ENCODE results near the gene FBXO2.

Gene FBXO2

DNA sequence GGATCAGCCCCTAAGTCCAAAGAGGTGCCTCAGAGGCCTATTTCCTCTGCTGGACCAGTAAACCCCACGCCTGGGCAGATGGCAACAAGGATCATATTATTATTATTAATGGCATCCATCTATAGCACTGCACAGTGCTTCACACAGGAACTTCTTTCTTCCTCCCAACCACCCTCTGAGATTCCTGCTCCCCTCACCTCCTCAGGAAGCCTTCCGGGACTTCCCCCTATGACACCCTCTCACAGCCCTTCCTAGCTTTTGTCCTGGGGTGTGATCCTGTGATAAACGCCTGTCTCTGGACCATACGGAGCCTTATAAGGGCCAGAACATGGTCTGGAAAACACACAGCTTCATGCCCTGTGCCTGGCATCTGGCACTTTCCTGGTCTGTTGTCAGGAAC, 3.2 kb downstream of the FBXO2 start:
- DNase-seq = no peak

DNA sequence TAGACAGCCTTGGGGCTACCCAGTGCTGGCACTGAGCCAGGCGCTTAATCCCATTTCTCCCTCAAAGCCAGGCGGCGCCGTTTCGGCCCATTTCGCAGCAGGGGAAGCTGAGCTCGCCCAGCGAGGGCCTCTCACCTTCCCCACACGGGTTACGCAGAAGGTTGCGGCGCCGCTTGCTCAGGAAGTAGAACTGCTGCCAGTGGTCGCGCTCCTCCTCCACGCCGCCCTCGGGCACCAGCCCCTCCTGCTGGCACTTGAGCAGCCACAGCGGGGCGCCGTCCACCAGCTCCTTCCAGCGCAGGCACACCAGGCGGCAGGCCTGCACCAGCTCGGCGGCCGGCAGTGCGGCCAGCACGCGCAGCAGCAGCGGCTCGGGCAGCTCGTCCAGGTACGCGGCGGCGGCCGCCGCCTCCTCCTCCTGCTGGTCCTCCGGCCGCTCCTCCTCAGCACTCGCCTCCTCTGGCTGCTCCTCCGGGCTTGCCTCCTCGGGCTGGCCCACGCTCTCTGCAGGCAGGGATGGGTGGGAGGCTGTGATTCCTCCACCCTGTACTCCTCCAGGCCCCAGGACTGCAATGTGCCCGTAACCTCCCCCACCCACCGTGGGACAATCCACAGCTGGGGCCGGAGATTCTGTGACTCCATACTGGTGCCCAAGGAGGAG, 3.8 kb downstream of the FBXO2 start:
- DNase-seq = peak; percentile 24

DNA sequence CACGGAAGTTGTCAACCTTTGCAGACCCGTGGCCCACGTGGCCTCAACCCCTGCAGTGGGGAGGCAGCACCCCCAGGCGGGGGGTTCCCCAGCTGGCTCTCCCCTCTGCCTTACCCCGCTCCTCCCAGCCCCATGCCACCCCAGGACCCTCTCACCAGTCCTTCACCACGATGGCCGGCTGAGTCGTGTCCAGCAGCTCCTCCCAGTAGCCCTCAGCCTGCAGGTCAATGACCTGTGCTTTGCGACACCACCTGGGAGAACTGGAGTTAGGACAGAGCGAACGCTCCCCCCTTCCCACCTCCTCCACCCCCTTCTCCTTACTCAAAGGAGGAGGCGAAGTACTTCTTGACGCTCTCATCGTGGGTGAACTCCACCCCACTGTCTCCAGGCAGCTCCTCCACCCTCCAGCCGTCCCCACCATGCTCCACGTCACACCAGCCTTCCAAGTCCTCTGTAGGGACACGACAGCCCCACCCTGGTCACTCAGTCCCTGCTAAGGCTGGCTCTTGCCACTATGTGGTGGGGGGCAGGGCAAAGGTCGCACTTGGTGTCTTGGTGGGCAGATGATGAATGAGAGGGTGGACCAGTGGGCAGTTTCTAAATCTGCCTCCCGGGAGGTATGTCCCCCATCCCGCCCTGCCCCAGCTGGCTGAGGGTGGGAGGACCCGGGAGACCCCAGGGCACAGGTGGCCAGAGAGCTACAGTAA, 4.5 kb downstream of the FBXO2 start:
- DNase-seq = no peak

DNA sequence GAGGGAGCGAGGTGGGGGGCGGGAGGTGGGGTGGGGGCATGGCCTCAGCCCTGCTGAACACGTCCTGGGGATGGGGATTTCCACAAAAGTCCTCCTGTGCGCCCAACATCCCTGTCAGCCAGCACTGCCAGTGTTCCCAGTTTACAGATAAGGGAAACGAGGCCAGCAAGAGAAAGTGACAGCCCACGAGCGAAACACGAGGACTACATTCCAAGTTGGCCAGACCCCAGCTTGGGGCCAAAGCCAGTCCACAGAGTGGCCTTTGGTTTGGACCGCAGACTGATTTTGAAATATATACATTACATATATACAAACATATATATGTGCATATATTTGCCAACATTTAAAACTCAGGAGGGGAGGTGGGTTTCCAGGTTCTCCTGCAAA, 5.0 kb downstream of the FBXO2 start:
- no peak for DNase-seq

DNA sequence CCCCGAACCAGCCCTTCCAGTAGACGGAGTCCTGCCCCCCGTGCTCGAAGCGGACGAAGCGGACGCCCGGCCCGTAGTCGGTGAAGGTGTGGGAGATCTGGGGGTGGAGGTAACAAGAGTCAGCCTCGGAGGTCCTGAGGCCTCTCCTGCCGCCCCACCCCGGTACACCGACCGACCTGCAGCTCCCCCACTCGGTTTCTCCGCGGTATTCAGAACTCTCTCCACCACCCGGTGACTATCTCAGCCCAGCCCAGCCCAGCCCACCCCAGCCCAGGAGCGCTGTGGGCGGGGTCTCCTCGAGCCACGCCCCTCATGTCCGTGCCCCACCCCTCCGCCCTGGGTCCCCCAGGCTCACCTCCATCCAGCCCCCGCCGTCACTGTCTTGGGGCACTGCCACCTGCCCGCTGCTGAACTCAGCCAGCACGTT, 5.5 kb downstream of the FBXO2 start:
- DNase-seq = no peak

DNA sequence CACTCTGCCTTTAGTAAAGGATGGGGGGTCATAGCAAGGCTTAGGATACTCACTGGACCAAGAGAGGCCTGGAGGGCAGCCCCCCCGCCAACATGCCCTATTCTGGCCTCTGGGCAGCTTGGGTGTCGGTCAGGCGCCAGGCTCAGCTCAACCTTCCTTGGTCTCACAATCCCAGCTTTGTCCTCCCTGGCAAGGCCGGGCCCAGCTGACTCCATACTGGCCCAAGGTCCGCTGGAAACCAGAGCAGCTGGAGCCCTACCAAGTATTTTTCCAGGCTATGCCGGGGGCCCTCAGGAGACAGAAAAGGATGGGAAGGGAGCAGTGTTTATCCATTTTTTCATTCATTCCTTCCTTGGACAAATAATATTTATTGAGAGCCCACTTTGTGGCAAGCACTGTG, 6.2 kb downstream of the FBXO2 start:
- DNase-seq = no peak

DNA sequence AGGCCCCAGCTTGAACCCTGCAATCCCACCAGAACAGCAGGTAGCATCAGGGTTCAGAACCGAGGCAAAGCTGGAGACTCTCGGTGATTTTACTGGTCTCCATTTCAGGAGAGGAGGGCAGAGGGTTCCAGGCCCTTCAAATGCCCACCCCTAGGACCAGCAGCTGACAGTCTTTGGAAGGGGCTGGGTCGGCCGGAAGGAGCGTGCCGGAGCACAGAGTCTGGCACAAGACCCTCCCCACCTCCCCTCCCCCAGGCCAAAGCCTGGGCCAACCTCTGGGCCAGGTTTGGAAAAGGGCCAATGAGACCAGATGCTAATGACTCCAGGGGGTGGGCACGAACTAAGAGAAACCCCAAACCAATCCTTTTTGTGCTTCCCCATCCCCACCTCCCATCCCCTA, 6.9 kb downstream of the FBXO2 start:
- no peak for DNase-seq

DNA sequence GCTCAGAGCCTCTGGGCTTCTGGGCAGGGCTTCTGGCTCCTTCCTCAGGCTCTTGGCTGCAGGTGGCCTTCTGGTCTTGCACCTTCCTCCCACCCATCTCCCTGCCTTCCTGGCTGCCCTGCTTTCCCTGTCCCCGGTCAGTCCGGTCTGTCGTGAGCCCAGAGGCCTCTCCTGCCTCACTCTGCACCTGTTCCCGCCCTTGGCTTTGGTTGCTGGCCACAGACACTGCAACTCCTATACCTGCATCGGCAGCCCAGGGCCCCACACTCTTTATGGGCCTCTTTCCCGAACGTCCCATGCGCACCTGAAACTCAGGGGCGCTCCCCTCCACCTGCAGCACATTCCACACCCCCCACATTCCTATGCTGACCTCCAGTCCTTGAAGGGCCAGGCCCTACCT, 7.9 kb downstream of the FBXO2 start:
- DNase-seq = no peak

DNA sequence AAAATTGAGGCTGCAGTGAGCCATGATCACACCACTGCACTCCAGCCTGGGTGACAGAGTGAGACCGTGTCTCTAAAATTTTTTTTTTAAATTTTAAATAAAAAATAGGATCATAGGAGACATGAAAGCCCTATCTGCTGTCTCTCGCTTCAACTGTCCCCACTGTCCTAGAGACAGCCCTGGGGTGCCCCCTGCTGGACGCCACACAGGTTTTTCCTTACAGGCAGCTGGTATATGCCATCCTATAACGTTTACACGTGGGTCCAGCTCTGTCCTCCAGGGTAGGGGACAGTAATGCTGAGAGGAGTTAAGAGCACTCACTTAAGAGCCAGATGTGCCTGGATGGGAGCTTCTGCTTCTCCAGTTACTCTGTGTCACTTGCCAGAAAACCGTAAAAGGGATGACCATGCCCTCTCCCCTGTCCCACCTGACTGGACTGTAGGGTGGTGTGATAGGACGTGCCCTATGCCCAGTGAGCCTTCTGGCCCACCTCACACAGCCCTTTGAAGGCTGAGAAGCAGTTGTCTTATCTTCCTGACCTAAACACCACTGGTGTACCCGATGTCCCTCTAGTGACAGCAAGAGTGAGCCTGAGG, 8.5 kb downstream of the FBXO2 start:
- no peak for DNase-seq

DNA sequence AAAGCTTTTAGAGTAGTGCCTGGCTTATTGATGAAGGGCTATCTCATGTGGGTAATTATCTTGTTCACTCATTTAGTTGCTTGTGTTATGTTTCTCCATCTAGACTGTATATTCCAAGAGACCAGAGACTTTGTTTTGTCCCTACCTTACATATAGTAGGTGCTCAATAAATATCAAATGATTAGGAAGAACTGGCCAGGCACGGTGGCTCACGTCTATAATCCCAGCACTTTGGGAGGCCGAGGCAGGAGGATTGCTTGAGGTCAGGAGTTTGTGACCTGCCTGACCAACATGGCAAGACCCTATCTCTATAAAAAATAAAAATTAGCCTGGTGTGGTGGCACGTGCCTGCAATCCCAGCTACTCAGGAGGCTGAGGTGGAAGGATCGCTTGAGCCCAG, 9.0 kb downstream of the FBXO2 start:
- DNase-seq = no peak

DNA sequence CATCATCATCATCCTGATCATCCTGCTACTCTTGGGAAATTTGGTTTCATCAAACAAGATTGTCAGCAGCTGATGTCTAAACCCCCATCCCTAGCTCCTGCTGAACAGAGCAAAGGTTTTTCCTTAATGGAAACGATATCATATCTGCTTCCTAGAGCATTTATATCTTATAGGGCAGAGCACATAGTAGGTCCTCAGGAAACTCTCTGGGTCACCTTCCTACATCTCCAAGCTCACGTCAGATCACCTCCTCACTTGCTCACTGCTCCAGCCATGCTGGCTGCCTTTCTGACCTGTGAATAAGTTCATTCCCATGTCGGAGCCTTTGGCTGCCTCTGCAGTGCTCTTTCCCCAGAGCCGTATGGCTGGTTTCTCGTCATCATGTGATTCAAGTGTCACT, 10.4 kb downstream of the FBXO2 start:
- DNase-seq = no peak

DNA sequence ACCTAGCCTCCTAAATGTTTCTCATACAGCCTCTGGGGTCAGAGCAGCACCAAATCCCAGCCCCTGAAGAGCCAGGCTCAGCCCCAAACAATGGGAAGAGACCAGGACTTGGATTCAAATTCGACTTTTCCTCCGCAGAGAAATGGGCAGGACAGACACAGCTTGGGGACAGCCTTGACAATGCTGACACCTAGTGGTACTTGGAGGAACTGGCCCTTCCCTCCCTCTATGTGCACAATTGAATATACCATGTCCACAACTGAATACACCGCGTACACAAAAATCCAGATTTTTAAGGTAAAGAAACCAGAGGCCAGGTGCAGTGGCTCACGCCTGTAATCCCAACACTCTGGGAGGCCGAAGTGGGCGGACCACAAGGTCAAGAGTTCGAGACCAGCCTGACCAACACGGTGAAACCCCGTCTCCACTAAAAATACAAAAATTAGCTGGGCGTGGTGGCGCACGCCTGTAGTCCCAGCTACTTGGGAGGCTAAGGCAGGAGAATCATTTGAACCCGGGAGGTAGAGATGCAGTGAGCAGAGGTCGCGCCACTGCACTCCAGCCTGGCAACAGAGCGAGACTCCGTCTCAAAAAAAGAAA, 11.7 kb downstream of the FBXO2 start:
- peak; percentile 44 for DNase-seq

DNA sequence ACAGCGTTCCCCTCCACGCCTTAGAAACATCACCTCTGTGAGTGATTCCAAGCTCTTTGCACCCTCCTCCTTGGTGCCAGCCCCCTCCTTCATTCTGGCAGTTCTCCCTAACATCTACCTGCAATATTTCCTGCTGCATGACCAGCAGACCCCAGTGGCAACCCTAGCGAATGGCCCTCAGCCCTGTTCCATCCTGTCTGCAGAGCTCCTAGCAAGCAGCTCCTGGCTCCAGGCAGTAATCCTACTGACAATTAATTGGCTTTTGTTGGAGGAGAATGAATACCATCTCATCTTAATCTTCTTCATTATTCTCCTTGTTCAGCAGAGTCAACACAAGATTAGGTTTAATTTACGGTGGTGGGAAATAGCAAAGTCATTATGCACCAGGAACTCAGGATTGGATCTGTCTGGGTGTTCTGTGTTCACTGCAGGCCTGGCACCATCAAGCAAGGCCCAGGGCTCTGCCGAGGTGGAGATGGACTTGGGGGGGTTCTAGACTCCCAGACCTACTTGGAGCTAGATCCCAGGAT, 12.4 kb downstream of the FBXO2 start:
- no peak for DNase-seq

DNA sequence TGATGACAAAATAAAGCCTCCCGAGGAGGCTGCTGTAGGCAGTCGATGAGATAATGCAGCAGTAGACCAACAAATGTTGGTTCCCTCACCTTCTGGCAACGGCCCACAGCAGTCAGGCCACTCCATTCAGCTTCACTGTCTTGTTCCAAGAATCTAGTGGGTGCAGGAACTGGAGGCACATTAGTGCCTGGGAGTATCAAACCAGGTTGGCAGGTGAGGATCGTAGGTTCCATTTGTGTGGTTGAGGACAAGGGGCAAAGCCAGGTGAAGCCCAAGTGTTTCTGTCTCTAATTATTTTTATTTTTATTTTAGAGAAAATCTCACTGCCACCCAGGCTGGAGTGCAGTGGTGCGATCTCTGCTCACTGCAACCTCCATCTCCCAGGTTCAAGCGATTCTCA, 13.3 kb downstream of the FBXO2 start:
- no peak for DNase-seq

DNA sequence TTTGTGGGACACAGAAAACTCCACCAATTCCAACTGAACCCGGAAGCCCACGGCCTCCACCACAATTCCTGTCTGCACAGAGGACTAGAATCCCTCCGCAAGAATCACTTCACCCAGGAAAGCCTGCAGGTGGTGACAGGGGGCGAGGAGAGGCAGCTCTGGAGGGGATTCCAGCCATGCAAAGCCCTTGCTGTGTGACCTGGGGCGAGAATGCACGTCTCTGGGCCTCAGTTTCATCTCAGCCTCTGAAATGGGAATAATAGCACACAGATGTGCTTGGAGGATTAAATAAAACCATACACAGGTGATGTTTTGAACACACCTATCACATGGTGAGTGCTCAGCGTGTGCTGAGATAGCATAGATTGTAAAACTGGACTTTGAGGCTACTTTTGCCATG, 14.1 kb downstream of the FBXO2 start:
- DNase-seq = no peak

DNA sequence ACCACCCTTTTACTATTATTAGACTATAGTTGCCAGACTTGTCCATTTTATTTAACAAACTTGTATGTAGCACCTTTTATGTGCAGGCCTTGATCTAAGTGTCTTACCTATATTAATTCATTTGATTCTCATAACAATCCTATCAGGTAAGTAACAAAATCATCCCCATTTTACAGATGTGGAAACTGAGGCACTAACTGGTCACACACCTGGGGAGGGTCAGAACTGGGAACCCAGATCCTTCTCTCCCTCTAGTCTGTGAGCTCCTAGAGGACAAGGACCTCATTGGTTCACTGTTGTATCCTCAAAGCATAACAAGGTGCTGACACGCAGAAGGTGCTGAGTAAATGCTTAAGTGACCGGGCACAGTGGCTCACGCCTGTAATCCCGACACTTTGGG, 14.9 kb downstream of the FBXO2 start:
- DNase-seq = no peak

DNA sequence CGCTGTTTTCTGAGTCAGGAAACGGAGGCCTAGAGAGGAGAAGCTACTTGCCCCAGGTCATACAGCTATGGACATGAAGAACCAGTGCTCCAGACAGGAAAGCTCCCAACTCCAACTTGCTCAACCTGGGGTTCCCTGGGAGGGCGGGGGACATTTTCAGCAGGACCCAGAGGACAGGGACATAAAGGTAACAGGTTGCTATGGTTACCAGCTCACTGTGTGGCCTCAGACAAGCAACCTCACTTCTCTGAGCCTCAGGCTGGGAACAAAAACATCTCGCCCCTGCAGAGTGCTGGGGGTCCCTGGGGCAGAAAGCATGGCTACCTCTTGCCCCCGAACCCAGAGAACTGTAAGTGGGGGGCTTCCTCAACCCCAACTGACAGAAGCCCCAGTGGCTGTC, 16.1 kb downstream of the FBXO2 start:
- no peak for DNase-seq

DNA sequence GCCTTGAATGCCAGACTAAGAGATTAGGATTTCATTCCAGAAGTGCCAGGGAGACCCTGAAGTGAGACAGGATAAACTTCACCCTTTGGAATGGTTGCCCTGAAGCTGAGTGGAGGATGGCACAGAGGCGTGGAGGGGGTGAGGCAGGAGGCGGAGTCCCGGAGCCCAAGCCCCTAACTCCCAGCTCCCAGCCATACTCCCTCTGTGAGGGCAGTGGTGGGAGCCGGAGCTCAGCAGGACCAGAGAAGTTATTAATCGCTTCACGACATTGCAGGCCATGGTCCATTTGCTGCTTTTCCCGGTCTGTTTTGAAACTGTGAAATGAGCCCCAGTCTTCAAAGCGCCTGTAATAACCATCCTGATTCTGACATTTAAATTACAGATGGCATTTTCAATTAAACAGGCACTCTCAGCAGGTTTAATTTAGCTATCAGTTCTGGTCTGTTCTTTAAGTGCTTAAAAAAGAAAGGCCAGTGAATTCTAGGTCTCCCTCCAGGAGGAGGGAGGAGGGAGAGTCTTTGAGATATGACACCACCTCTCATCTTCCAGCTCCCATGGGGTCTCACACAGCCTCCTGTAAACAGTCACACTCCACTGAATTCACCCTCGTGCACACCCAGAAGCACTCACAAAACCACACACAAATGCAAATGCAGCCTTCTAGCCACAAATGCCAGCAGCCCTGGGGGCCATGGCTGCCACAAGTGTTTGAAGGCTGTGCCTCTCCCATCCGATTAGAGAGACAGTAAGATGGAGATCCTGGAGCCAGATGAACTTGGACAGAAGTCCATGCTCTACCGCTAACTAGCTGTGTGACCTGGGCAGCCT, 19.6 kb downstream of the FBXO2 start:
- DNase-seq = no peak

DNA sequence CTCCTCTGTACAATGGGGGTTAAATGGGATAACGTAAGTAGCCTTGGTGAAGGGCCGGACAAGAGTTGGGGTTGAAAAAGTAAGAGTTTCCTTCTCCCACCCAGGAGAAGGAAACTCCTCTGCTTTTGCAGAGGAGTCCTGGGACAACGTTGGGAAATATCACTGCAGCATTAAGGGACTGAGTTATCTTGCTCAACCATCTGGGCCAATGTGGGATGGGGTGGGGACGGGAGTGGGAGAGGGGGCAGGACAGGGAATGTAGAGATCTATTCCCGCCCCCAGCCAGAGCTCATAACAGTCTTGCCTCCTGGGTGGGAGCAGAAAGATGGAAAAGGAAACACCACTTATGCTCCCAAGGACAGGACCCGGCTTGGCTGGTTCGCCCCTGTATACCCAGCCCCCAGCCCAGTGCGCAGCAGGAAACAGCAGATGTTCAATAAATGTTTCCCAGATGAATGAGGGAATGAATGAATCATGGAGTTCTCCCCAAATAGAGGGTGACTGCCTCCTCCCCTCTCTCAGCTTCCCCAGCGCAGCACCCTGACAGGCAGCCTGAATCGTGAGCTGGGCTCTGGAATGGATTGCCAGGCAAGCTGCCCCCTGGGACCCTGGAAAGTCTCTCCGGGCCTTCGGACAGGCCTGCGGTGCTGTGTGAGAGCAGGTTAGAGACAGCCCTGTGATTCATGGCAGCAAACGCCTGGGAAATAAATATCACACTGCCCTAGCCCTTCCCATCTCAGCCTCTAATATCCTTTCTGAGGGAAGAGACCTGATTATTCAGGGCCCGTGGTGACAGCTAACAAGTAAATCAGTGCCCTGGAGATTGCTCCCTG, 24.8 kb downstream of the FBXO2 start:
- no peak for DNase-seq

DNA sequence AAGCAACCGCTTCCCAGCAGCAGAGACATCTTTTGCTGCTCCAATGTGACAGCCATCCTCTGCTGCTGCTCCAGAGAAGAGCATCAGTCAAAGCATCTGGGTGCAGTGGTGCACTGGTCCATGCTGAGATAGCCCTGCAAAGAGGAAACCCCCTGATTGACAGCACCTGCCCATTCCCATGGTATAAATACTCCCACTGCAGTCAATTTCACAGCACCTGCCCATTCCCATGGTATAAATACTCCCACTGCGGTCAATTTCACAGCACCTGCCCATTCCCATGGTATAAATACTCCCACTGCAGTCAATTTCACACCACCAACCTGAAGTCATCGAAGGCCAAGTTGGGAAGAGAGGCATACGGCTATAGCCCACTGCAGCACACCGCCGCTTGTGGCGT, 25.5 kb downstream of the FBXO2 start:
- no peak for DNase-seq

DNA sequence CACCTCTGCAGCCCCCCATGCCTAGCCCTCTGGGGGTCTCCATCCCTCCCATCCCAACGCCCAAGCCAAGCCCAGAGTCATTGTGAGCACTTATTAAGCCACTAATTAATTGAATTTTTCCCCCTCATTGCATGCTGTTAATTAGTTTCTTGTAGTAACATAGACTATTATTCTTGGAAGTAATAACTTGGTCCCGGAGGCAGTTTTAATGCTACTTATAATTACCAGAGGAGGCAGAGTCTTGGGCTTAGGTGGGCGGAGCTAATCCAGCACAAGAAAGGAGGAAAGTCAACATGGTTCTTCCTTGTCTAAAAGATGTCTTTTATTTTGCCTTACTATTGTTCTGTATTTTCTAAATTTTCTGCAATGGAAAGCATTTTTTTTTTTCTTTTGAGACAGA, 27.7 kb downstream of the FBXO2 start:
- no peak for DNase-seq

DNA sequence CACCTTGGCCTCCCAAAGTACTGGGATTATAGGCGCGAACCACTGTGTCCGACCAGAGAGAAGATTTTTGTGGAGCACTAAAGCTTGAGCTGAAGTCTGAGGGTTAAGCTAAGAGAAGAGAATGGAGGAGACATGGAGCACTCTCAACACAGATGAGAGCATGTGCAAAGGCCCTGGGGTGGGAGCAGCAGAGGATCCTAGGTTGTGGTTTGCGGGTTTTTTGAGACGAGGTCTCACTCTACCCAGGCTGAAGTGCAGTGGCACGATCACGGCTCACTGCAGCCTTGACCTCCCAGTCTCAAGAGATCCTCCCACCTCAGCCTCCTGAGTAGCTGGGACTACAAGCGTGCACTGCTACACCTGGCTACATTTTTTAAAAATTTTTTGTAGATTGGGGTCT, 30.5 kb downstream of the FBXO2 start:
- no peak for DNase-seq

Measured in NCI-H1417 treated with DMSO at 0.1 percent for 48 hours (cell line).